A673 (cell line): ENCODE data around the gene TMEM240. TPM values are rescaled to one million over a fixed set of nuclear protein-coding genes. Genes with fewer than 3 reads are reported as not detected.

Experiments
- BruUV-seq: library from RNA; stranded (reverse); fragments of 400-500 nt; replicated peaks from 2 replicates; lab custom pipeline; 2021; lab: Mats Ljungman, UMichigan
- CTCF ChIA-PET: fragments of 300-600 bp; sonication (Branson Sonifier 250); formaldehyde crosslinking; loops from one replicate; lab custom pipeline; 2022; ENCODE audit warnings: antibody characterized with exemption; lab: Charles Lee
- POLR2A ChIA-PET: fragments of 300-600 bp; sonication (Branson Sonifier 250); formaldehyde crosslinking; loops from one replicate; lab custom pipeline; 2022; ENCODE audit warnings: antibody characterized with exemption; ENCODE audit not compliant: low non-redundant PET; lab: Charles Lee
- DNase-seq: peaks from one replicate; pipeline ENCODE4 v3.0.0-alpha.2; 2015; ENCODE audit warnings: low spot score
- H3K27ac ChIP-seq: fragments of 200-600 bp; sonication (generic); 2 replicates; pipeline ENCODE4 v1.5.1; 2016; ENCODE audit warnings: mixed run types, low read depth, mild to moderate bottlenecking, mixed read lengths, antibody characterized with exemption, low read length; ENCODE audit not compliant: poor library complexity, severe bottlenecking
- H3K27me3 ChIP-seq: fragments of 200-600 bp; sonication (generic); replicated peaks from 2 replicates; pipeline ENCODE4 v1.6.1; 2017; ENCODE audit warnings: mixed run types, low read depth, mild to moderate bottlenecking, mixed read lengths, antibody characterized with exemption, low read length; ENCODE audit not compliant: insufficient read depth, poor library complexity
- H3K36me3 ChIP-seq: fragments of 200-600 bp; sonication (generic); 2 replicates; pipeline ENCODE4 v1.6.1; 2016; ENCODE audit warnings: mixed run types, mild to moderate bottlenecking, mixed read lengths, antibody characterized with exemption, low read length; ENCODE audit not compliant: insufficient read depth, poor library complexity, severe bottlenecking
- H3K4me1 ChIP-seq: fragments of 200-600 bp; sonication (generic); 2 replicates; pipeline ENCODE4 v1.6.1; 2017; ENCODE audit warnings: mixed run types, mild to moderate bottlenecking, mixed read lengths, antibody characterized with exemption, low read length; ENCODE audit not compliant: insufficient read depth, poor library complexity, severe bottlenecking
- H3K4me3 ChIP-seq: fragments of 200-600 bp; sonication (generic); 2 replicates; pipeline ENCODE4 v1.5.1; 2016; ENCODE audit warnings: low read depth, mixed run types, mild to moderate bottlenecking, mixed read lengths, low read length; ENCODE audit not compliant: poor library complexity, severe bottlenecking
- H3K9me3 ChIP-seq: fragments of 200-600 bp; sonication (generic); 2 replicates; pipeline ENCODE4 v1.6.1; 2016; ENCODE audit warnings: mixed run types, low read depth, mild to moderate bottlenecking, mixed read lengths, antibody characterized with exemption, low read length; ENCODE audit not compliant: poor library complexity, severe bottlenecking
- CTCF ChIP-seq: fragments of 300-800, 200-600 bp; sonication (generic); conservative IDR thresholded peaks from 2 replicates; pipeline ENCODE4 v1.5.1; 2017; ENCODE audit warnings: low read depth, mild to moderate bottlenecking, antibody characterized with exemption, low read length, moderate library complexity, mixed read lengths
- EZH2 ChIP-seq: fragments of 200-600 bp; sonication (generic); IDR thresholded peaks from 2 replicates; pipeline ENCODE4 v1.6.1; 2017; ENCODE audit warnings: borderline replicate concordance, low read depth, mild to moderate bottlenecking, mixed read lengths, antibody characterized with exemption, low read length; ENCODE audit not compliant: poor library complexity, severe bottlenecking
- intact Hi-C: fragments of 100-400 bp; cut with micrococcal nuclease; formaldehyde crosslinking; loops from one replicate; pipeline ENCODE4 v1.10.0; 2022; ENCODE audit not compliant: unreplicated experiment
- total RNA-seq: library from RNA; stranded (reverse); gene quantifications from 2 replicates; pipeline ENCODE4 v1.2.3, GENCODE V29; 2021

Gene TMEM240
- total RNA-seq, 1 experiment from 2014 or later: 6.8 TPM

DNA sequence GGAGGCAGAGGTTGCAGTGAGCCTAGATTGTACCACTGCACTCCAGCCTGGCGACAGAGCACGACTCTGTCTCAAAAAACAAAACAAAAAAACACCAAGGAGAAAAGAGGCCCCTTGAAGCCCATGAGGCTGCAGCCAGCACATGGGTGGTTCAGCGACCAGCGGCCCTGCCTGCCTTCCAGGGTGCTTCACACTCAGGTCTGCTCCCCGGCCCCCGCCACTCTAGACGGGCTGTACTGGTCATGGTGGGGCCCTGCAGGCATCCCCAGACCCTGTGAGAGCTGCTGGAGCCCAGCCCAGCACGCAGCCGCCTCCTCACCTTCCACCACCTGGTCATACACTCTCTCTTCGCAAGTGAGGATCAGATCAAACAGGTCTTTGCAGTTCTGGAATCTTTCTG lies 4.1 kb upstream of the TMEM240 start:
- Histone ChIP-seq H3K4me3 (no peak overlapping the region), H3K4me1 (no peaks in the 10 kb centered on the region), H3K9me3 (no peaks in the 10 kb centered on the region), H3K27ac (no peak overlapping the region), H3K27me3 (no peaks in the 10 kb centered on the region), H3K36me3 (peaks cover 27% of the 10 kb centered on the region)
- no peak for TF ChIP-seq EZH2
- no peak for TF ChIP-seq CTCF
- ChIA-PET POLR2A (no interaction called here), CTCF (no interaction called here)
- no peak for DNase-seq
- intact Hi-C loops: no loop called here
- BruUV-seq: no TSS peak

DNA sequence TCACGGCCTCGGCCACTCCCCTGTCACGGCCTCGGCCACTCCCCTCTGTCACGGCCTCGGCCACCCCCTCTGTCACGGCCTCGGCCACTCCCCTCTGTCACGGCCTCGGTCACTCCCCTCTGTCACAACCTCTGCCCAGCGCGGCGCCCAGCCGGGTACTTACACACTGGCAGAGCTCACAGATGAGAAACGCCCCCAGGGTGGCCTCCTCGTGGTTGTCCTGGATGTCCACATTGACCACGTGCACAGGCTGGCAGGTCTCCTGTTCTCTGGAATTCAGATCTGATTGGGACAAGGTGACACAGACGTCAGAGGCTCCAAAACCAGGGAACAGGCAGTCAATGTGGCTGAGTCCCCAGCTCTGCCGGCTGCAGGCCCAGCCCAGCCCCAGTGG lies 3.3 kb upstream of the TMEM240 start:
- no peak overlapping the region for H3K27ac ChIP-seq
- no TSS peak for BruUV-seq
- no peak for DNase-seq
- no peaks in the 10 kb centered on the region for H3K4me1 ChIP-seq
- ChIA-PET CTCF (no interaction called here), POLR2A (no interaction called here)
- no peaks in the 10 kb centered on the region for H3K9me3 ChIP-seq
- peaks cover 27% of the 10 kb centered on the region for H3K36me3 ChIP-seq
- intact Hi-C loops: no loop called here
- TF ChIP-seq CTCF (no peak), EZH2 (no peak)
- no peak overlapping the region for H3K4me3 ChIP-seq
- H3K27me3 ChIP-seq: no peaks in the 10 kb centered on the region

DNA sequence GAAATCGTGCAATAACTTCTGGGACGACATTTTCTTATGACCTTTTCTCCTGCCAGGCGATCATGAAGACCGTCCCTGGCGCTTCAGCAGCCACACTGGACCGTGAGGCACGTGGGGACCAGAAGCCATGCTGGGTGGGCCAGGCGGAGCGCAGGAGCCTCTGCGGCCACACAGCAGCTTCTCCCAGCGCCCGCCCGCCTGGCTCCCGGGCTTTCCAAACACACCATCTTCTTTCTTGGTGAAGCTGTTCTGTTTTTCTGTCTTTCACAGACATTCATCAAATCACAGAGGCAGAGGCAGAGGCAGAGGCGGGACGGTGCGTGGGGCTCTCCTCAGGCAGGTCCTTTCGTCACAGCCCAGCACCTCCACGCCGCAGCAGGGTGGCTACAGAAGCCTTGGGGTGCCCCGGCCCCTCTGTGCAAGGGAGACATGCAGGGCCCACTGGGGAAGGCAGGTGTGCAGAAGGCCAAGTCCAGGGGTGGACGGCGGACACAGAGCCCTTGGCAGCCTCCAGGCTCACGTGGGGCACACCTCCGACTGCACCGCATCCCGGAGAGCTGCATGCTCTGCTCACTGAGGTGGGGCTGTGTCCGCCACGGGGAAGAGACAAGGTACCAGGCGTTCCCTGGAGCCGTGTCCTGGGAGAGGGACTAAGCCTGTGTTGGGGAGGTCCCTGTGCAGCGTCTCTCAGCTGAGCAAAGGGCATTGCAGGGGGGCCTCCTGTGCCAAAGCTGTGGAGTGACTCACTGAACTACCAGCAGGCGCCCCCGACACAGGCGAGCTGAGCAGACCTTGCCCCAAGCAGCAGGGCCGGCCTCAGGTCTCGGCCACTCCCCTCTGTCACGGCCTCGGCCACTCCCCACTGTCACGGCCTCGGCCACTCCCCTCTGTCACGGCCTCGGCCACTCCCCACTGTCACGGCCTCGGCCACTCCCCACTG lies 2.6 kb upstream of the TMEM240 start:
- Histone ChIP-seq H3K36me3 (peaks cover 27% of the 10 kb centered on the region), H3K9me3 (no peaks in the 10 kb centered on the region), H3K27me3 (no peaks in the 10 kb centered on the region), H3K4me1 (no peaks in the 10 kb centered on the region), H3K4me3 (no peak overlapping the region), H3K27ac (no peak overlapping the region)
- BruUV-seq: no TSS peak
- ChIA-PET CTCF (no interaction called here), POLR2A (no interaction called here)
- intact Hi-C loops: no loop called here
- TF ChIP-seq EZH2: no peak
- DNase-seq: no peak
